K562 (cell line): ENCODE results near the gene LMO7. TPM values are rescaled to one million over a fixed set of nuclear protein-coding genes. Genes with fewer than 3 reads are reported as not detected.

Experiments used
- ATAC-seq: fragments of 200-7000 bp; cut with Tn5 transposase; 3 replicates; pipeline ENCODE4 v1.9.1; 2020; ENCODE audit warnings: moderate library complexity
- BruUV-seq: library from RNA; stranded (reverse); fragments of 400-500 nt; replicated peaks from 2 replicates; lab custom pipeline; 2021; lab: Mats Ljungman, UMichigan
- CTCF ChIA-PET: fragments of 300-600 bp; formaldehyde crosslinking; extraction: SDS; loops from one replicate; lab custom pipeline; 2021; ENCODE audit warnings: low intra/inter-chr PET ratio; lab: Yijun Ruan, JAX
- POLR2A ChIA-PET: fragments of 300-600, 350-650 bp; sonication (Branson Sonifier 250); formaldehyde crosslinking; extraction: SDS; loops from one replicate; lab custom pipeline; 2021; ENCODE audit warnings: antibody characterized with exemption, inconsistent platforms; lab: Yijun Ruan, JAX
- DNase-seq, 4 experiments: peaks; one replicate each; pipeline versions ENCODE4 v3.0.0 to v3.0.0-alpha.2; 2011 to 2018; ENCODE audit warnings: low spot score in 3 of 4, mixed read lengths in 3 of 4; ENCODE audit errors: extremely low read depth in 1 of 4
- FAIRE-seq: peaks from 2 replicates; lab custom pipeline; 2011; peaks lifted over from hg19 to GRCh38; lab: Jason Lieb, UNC
- H2AFZ ChIP-seq: 2 replicates; pipeline ENCODE4 v1.6.0; 2011; ENCODE audit warnings: low read depth, low read length, control low read depth, inconsistent platforms
- H3K27ac ChIP-seq: fragments of 200-600 bp; 3 replicates; pipeline ENCODE4 v1.8.0; 2011; ENCODE audit warnings: low read depth, mild to moderate bottlenecking, control low read depth, inconsistent platforms, low read length, moderate library complexity, mixed read lengths; ENCODE audit errors: extremely low read depth
- H3K27me3 ChIP-seq, 2 experiments: fragments of 300-600 bp in 1 of 2; 2 replicates in 1 of 2; 3 replicates in 1 of 2; pipeline versions ENCODE4 v1.6.0 to v1.8.0; 2011; ENCODE audit warnings: inconsistent platforms in 2 of 2, low read length in 2 of 2, mild to moderate bottlenecking in 1 of 2, mixed read lengths in 1 of 2, moderate library complexity in 1 of 2; ENCODE audit not compliant: control insufficient read depth in 2 of 2, insufficient read depth in 2 of 2
- H3K36me3 ChIP-seq: fragments of 300-600 bp; 3 replicates; pipeline ENCODE4 v1.8.0; 2011; ENCODE audit warnings: mild to moderate bottlenecking, low read length, inconsistent platforms; ENCODE audit not compliant: control insufficient read depth, insufficient read depth
- H3K4me1 ChIP-seq, 2 experiments: fragments of 200-600 bp in 1 of 2; replicated peaks in 1 of 2; 2 replicates in 1 of 2; 3 replicates in 1 of 2; pipeline versions ENCODE4 v1.5.1 to v1.8.0; 2011; ENCODE audit warnings: inconsistent platforms in 2 of 2, low read length in 2 of 2, mild to moderate bottlenecking in 1 of 2, mixed read lengths in 1 of 2, moderate library complexity in 1 of 2; ENCODE audit not compliant: control insufficient read depth in 2 of 2, insufficient read depth in 2 of 2
- H3K4me2 ChIP-seq: 2 replicates; pipeline ENCODE4 v1.6.1; 2011; ENCODE audit warnings: low read length, control low read depth, inconsistent platforms, mixed read lengths; ENCODE audit not compliant: insufficient read depth
- H3K4me3 ChIP-seq: fragments of 200-600 bp; sonication (generic), shearing (Covaris generic); 2 replicates; pipeline ENCODE4 v1.5.1; 2016; ENCODE audit warnings: control low read depth, inconsistent platforms
- H3K79me2 ChIP-seq: fragments of 200-600 bp; 3 replicates; pipeline ENCODE4 v1.8.0; 2011; ENCODE audit warnings: low read length, inconsistent platforms; ENCODE audit not compliant: control insufficient read depth, insufficient read depth
- H3K9ac ChIP-seq, 2 experiments: 2 replicates each; pipeline versions ENCODE4 v1.6.0 to v1.6.1; 2011; ENCODE audit warnings: low read depth in 2 of 2, low read length in 2 of 2, control low read depth in 1 of 2, inconsistent platforms in 1 of 2, mild to moderate bottlenecking in 1 of 2, mixed read lengths in 1 of 2; ENCODE audit not compliant: insufficient read depth in 1 of 2
- H3K9me1 ChIP-seq: one replicate; pipeline ENCODE4 v1.6.0; 2011; ENCODE audit warnings: inconsistent platforms, mild to moderate bottlenecking, low read length, moderate library complexity; ENCODE audit not compliant: control insufficient read depth, insufficient read depth
- H3K9me3 ChIP-seq: replicated peaks from 2 replicates; pipeline ENCODE4 v1.5.1; 2011; ENCODE audit warnings: low read depth, low read length, inconsistent platforms; ENCODE audit not compliant: control insufficient read depth, insufficient read depth
- H4K20me1 ChIP-seq: replicated peaks from 2 replicates; pipeline ENCODE4 v1.6.1; 2011; ENCODE audit warnings: low read length, inconsistent platforms, mixed read lengths; ENCODE audit not compliant: control insufficient read depth, insufficient read depth
- ETV6 ChIP-seq, 3 experiments: fragments of 150-350 bp in 1 of 3; sonication (generic) in 1 of 3; formaldehyde crosslinking in 1 of 3; IDR thresholded peaks; 2 replicates each; pipeline versions ENCODE4 v1.6.1 to v1.8.0; 2014 to 2022; ENCODE audit warnings: borderline replicate concordance in 2 of 3, low read depth in 2 of 3, antibody characterized with exemption in 1 of 3, low read length in 1 of 3, mild to moderate bottlenecking in 1 of 3, missing genetic modification reagents in 1 of 3
- KHSRP ChIP-seq: fragments of 450-650 bp; IDR thresholded peaks from 2 replicates; pipeline ENCODE4 v1.6.1; 2017
- MTF1 ChIP-seq: fragments of 250-450 bp; sonication (Bioruptor Pico); IDR thresholded peaks from 2 replicates; pipeline ENCODE4 v1.9.0; 2021; ENCODE audit warnings: moderate library complexity, mild to moderate bottlenecking, inconsistent platforms, borderline replicate concordance
- NR2C2 ChIP-seq, 2 experiments: fragments of 200-800 bp in 1 of 2; sonication (Bioruptor generic) in 1 of 2; sonication (generic) in 1 of 2; formaldehyde crosslinking in 1 of 2; IDR thresholded peaks; 2 replicates each; pipeline versions ENCODE4 v1.6.1 to v1.8.0; 2016 to 2022; ENCODE audit warnings: mild to moderate bottlenecking in 1 of 2, missing compliant biosample characterization in 1 of 2, missing genetic modification characterization in 1 of 2, missing genetic modification reagents in 1 of 2
- PHB2 ChIP-seq: fragments of 450-650 bp; IDR thresholded peaks from 2 replicates; pipeline ENCODE4 v1.6.1; 2017; ENCODE audit warnings: low read depth
- RAD21 ChIP-seq, 2 experiments: fragments of 250-450 bp in 1 of 2; fragments of 450-650 bp in 1 of 2; sonication (Bioruptor Pico) in 1 of 2; formaldehyde crosslinking in 1 of 2; IDR thresholded peaks in 1 of 2; conservative IDR thresholded peaks in 1 of 2; 2 replicates each; pipeline versions ENCODE4 v1.4.0 to v1.8.0; 2020 to 2022; ENCODE audit warnings: mild to moderate bottlenecking in 2 of 2, moderate library complexity in 1 of 2
- RBM25 ChIP-seq: fragments of 200-400 bp; formaldehyde crosslinking; IDR thresholded peaks from 2 replicates; pipeline ENCODE4 v1.6.1; 2018; ENCODE audit warnings: low read length, low read depth, moderate library complexity; ENCODE audit not compliant: severe bottlenecking
- SNAPC5 ChIP-seq: fragments of 250-450 bp; sonication (Bioruptor Pico); IDR thresholded peaks from 2 replicates; pipeline ENCODE4 v1.8.0; 2021; ENCODE audit warnings: moderate library complexity, mild to moderate bottlenecking, inconsistent platforms
- SP2 ChIP-seq: IDR thresholded peaks from 2 replicates; pipeline ENCODE4 v1.6.1; 2011; ENCODE audit warnings: mild to moderate bottlenecking, low read depth, low read length, moderate library complexity; ENCODE audit not compliant: poor library complexity, severe bottlenecking; ENCODE audit errors: extremely low read depth
- SRSF3 ChIP-seq: fragments of 200-400 bp; formaldehyde crosslinking; IDR thresholded peaks from 2 replicates; pipeline ENCODE4 v1.6.1; 2016; ENCODE audit warnings: mild to moderate bottlenecking, low read length, moderate library complexity; ENCODE audit not compliant: insufficient read depth
- ZNF133 ChIP-seq: fragments of 250-450 bp; sonication (Bioruptor Pico); IDR thresholded peaks from 2 replicates; pipeline ENCODE4 v1.4.0; 2020; ENCODE audit warnings: mild to moderate bottlenecking
- ZNF586 ChIP-seq: fragments of 450-650 bp; formaldehyde crosslinking; conservative IDR thresholded peaks from 2 replicates; pipeline ENCODE4 v1.4.0; 2020; ENCODE audit warnings: mild to moderate bottlenecking, moderate library complexity
- ZNF696 ChIP-seq: fragments of 250-450 bp; sonication (Bioruptor Pico); conservative IDR thresholded peaks from 2 replicates; pipeline ENCODE4 v1.4.0; 2020; ENCODE audit warnings: mild to moderate bottlenecking, moderate library complexity
- in situ Hi-C: fragments of 300-500 bp; cut with MboI; formaldehyde crosslinking; loops from 4 replicates; pipeline ENCODE4 v1.15.0; 2018; ENCODE audit warnings: inconsistent platforms, mixed read lengths
- intact Hi-C: fragments of 100-400 bp; cut with micrococcal nuclease; formaldehyde crosslinking; loops from 2 replicates; pipeline ENCODE4 v1.14.2; 2022
- polyA plus RNA-seq, 8 experiments: library from polyadenylated mRNA; depleted of rRNA in 4 of 8; stranded (reverse) in 5 of 8; unstranded in 3 of 8; fragments of >200 nt; fragmentation: Nextera tagmentation in 2 of 8; fragmentation: Illumina TruSeq in 1 of 8; extraction: Ambion mirVana in 2 of 8; extraction: Trizol in 1 of 8; gene quantifications; 2 replicates each; pipeline versions ENCODE4 v1.2.1 to v1.2.3, GENCODE V29; 2011 to 2014; ENCODE audit warnings: inconsistent platforms in 1 of 8, missing spikeins in 1 of 8
- total RNA-seq, 7 experiments: library from RNA; depleted of rRNA in 6 of 7; stranded (reverse); fragments of >200 nt in 6 of 7; fragmentation: Illumina TruSeq in 2 of 7; extraction: Trizol in 2 of 7; gene quantifications; 2 replicates each; pipeline versions ENCODE4 v1.2.1 to v1.2.3, GENCODE V29; 2011 to 2021; ENCODE audit warnings: low replicate concordance in 1 of 7
- TF ChIP-seq, protein P1 (sequence below): IDR thresholded peaks from 2 replicates; pipeline ENCODE4 v1.6.1; 2016; ENCODE audit warnings: missing genetic modification characterization, missing compliant biosample characterization
- TF ChIP-seq, protein P2 (sequence below): fragments of 150-350 bp; IDR thresholded peaks from 2 replicates; pipeline ENCODE4 v1.6.1; 2014; ENCODE audit warnings: low read depth, mild to moderate bottlenecking, low read length, borderline replicate concordance

Gene LMO7
- total and polyA plus RNA-seq, 9 of the 15 experiments (the other 6 are each of a cell fraction or from before 2014, with no cell fraction given): 0.42 to 4.3 (median 1.7) TPM

DNA sequence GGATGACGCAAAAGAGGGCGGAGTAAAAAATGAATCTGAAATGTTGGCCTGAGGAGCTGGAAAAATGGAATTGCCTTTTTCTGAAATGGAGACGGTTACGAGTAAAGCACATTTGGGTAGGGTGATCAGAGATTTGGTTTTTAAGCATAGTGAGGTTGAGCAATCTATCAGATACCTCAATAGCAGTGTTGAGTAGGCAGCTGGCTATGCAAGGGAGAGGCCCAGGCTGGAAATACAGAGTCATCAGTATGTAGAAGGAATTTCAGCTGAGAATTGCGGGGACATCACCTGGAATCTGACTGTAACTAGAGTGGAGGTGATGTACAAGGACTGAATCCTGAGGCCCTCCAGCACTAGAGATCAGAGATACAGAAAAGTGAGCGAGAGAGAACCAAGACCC, 224.8 kb downstream of the LMO7 start (continued):
- TF ChIP-seq SNAPC5 (no peak), RBM25 (no peak), ZNF696 (CRISPR knock-in tag) (no peak), MTF1 (CRISPR knock-in tag) (no peak), NR2C2 (CRISPR knock-in tag; IDR thresholded peaks at IDR 0.05) (no peak), NR2C2 (tag; IDR thresholded peaks at IDR 0.05) (no peak), SP2 (no peak)

- DNase-seq (no peak), ATAC-seq (no peak), FAIRE-seq (no peak)
- Histone ChIP-seq H3K9me3 (no peaks in the 10 kb centered on the region), H3K9me1 (no peaks in the 10 kb centered on the region), H3K27ac (no peak overlapping the region), H4K20me1 (no peaks in the 10 kb centered on the region), H3K9ac (no peak overlapping the region), H3K4me3 (no peak overlapping the region), H2AFZ (no peak overlapping the region), H3K36me3 (no peaks in the 10 kb centered on the region), H3K4me1 (no peaks in the 10 kb centered on the region), H3K79me2 (no peaks in the 10 kb centered on the region), H3K4me2 (no peak overlapping the region), H3K27me3 (no peaks in the 10 kb centered on the region)
- in situ Hi-C loops (loop anchor here (25.0 kb wide), 1 partner anchor 1051 kb away; no protein-coding TSS in a partner anchor), intact Hi-C loops (no loop called here)
- CTCF ChIA-PET: no interaction called here
- no TSS peak for BruUV-seq
- POLR2A ChIA-PET: interaction anchor here (0.7 kb wide), 1 partner anchor 11 kb away, joined by 4 read pairs; no protein-coding TSS in a partner anchor
- TF ChIP-seq PHB2: no peak
- TF ChIP-seq, protein P1, sequence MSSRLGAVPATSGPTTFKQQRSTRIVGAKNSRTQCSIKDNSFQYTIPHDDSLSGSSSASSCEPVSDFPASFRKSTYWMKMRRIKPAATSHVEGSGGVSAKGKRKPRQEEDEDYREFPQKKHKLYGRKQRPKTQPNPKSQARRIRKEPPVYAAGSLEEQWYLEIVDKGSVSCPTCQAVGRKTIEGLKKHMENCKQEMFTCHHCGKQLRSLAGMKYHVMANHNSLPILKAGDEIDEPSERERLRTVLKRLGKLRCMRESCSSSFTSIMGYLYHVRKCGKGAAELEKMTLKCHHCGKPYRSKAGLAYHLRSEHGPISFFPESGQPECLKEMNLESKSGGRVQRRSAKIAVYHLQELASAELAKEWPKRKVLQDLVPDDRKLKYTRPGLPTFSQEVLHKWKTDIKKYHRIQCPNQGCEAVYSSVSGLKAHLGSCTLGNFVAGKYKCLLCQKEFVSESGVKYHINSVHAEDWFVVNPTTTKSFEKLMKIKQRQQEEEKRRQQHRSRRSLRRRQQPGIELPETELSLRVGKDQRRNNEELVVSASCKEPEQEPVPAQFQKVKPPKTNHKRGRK (tag): no peak
- no peak for TF ChIP-seq RAD21 (CRISPR knock-in tag; conservative IDR thresholded peaks at IDR 0.05 in 1 of 2, IDR thresholded peaks at IDR 0.05 in 1 of 2)
- TF ChIP-seq SRSF3: no peak
- TF ChIP-seq KHSRP: no peak
- no peak for TF ChIP-seq ZNF133 (CRISPR knock-in tag)
- no peak for TF ChIP-seq ZNF586 (CRISPR knock-in tag)
- TF ChIP-seq, protein P2, sequence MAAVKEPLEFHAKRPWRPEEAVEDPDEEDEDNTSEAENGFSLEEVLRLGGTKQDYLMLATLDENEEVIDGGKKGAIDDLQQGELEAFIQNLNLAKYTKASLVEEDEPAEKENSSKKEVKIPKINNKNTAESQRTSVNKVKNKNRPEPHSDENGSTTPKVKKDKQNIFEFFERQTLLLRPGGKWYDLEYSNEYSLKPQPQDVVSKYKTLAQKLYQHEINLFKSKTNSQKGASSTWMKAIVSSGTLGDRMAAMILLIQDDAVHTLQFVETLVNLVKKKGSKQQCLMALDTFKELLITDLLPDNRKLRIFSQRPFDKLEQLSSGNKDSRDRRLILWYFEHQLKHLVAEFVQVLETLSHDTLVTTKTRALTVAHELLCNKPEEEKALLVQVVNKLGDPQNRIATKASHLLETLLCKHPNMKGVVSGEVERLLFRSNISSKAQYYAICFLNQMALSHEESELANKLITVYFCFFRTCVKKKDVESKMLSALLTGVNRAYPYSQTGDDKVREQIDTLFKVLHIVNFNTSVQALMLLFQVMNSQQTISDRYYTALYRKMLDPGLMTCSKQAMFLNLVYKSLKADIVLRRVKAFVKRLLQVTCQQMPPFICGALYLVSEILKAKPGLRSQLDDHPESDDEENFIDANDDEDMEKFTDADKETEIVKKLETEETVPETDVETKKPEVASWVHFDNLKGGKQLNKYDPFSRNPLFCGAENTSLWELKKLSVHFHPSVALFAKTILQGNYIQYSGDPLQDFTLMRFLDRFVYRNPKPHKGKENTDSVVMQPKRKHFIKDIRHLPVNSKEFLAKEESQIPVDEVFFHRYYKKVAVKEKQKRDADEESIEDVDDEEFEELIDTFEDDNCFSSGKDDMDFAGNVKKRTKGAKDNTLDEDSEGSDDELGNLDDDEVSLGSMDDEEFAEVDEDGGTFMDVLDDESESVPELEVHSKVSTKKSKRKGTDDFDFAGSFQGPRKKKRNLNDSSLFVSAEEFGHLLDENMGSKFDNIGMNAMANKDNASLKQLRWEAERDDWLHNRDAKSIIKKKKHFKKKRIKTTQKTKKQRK: no peak
- TF ChIP-seq ETV6 (IDR thresholded peaks at IDR 0.05; ENCODE audit: borderline replicate concordance in 1 of 2, low read depth in 2 of 2, low read length in 1 of 2): no peak
- no peak for TF ChIP-seq ETV6 (CRISPR knock-in tag; IDR thresholded peaks at IDR 0.05; ENCODE audit: borderline replicate concordance)
Observed at GRCh38 chr13:75861786-75862185, 225.7 kb downstream of the LMO7 start.
